A549 (cell line): ENCODE data around the gene EFHC1. TPM values are rescaled to one million over a fixed set of nuclear protein-coding genes. Genes with fewer than 3 reads are reported as not detected.

Experiments used
- ATAC-seq, 2 experiments: fragments of 200-7000 bp in 1 of 2; fragments of >200 bp in 1 of 2; cut with Nextera tagmentation in 1 of 2; cut with Tn5 transposase in 1 of 2; 3 replicates each; pipeline versions ENCODE4 v1.8.0 to v1.9.1; 2018 to 2020; ENCODE audit warnings: mild to moderate bottlenecking in 1 of 2, moderate library complexity in 1 of 2
- CTCF ChIA-PET: fragments of 300-600 bp; sonication (Branson Sonifier 250); formaldehyde crosslinking; extraction: SDS; loops from one replicate; lab custom pipeline; 2021; ENCODE audit warnings: antibody characterized with exemption, inconsistent platforms; lab: Yijun Ruan, JAX
- POLR2A ChIA-PET: fragments of 350-600 bp; formaldehyde crosslinking; extraction: SDS; loops from one replicate; lab custom pipeline; 2021; ENCODE audit warnings: antibody characterized with exemption, inconsistent platforms; lab: Yijun Ruan, JAX
- DNase-seq, 2 experiments: peaks; one replicate each; pipeline versions ENCODE4 v3.0.0 to v3.0.0-alpha.2; 2011 to 2016; ENCODE audit warnings: low read depth in 1 of 2, low spot score in 1 of 2
- FAIRE-seq: peaks from 2 replicates; lab custom pipeline; 2011; peaks lifted over from hg19 to GRCh38; lab: Jason Lieb, UNC
- H3K27ac ChIP-seq, 2 experiments: fragments of >200 bp; sonication (Bioruptor Twin); formaldehyde crosslinking; 3 replicates each; pipeline ENCODE4 v1.5.1; 2016 to 2017
- H3K4me1 ChIP-seq: fragments of >200 bp; sonication (Bioruptor Twin); formaldehyde crosslinking; 3 replicates; pipeline ENCODE4 v1.6.1; 2016
- H3K4me2 ChIP-seq: fragments of >200 bp; sonication (Bioruptor Twin); formaldehyde crosslinking; 3 replicates; pipeline ENCODE4 v1.6.1; 2016
- H3K4me3 ChIP-seq: fragments of >200 bp; sonication (Bioruptor Twin); formaldehyde crosslinking; 3 replicates; pipeline ENCODE4 v1.5.1; 2016
- H3K9me3 ChIP-seq: fragments of >200 bp; sonication (Bioruptor Twin); formaldehyde crosslinking; 3 replicates; pipeline ENCODE4 v1.6.1; 2016
- BHLHE40 ChIP-seq: IDR thresholded peaks from 2 replicates; pipeline ENCODE4 v1.6.1; 2012; ENCODE audit warnings: low read depth, low read length, inconsistent platforms
- CHD2 ChIP-seq: fragments of 150-350 bp; IDR thresholded peaks from 2 replicates; pipeline ENCODE4 v1.6.1; 2014; ENCODE audit warnings: low read length; ENCODE audit not compliant: partially characterized antibody
- CHD4 ChIP-seq: fragments of 200-600 bp; sonication (generic); IDR thresholded peaks from 2 replicates; pipeline ENCODE4 v1.6.1; 2016; ENCODE audit warnings: antibody characterized with exemption, mild to moderate bottlenecking, borderline replicate concordance
- EHF ChIP-seq: fragments of 250-450 bp; sonication (Bioruptor Pico); IDR thresholded peaks from 2 replicates; pipeline ENCODE4 v1.5.0; 2020; ENCODE audit warnings: mild to moderate bottlenecking
- EP300 ChIP-seq, 2 experiments: fragments of >200 bp; sonication (Bioruptor Twin); formaldehyde crosslinking; IDR thresholded peaks; 2 replicates in 1 of 2; 3 replicates in 1 of 2; pipeline ENCODE4 v1.6.1; 2016 to 2017
- FOXS1 ChIP-seq: fragments of 250-450 bp; sonication (Bioruptor Pico); IDR thresholded peaks from 2 replicates; pipeline ENCODE4 v1.5.0; 2020; ENCODE audit warnings: mild to moderate bottlenecking, moderate library complexity
- GATA3 ChIP-seq: IDR thresholded peaks from 2 replicates; pipeline ENCODE4 v1.6.1; 2012; ENCODE audit warnings: borderline replicate concordance
- HOXB5 ChIP-seq: fragments of 250-450 bp; sonication (Bioruptor Pico); IDR thresholded peaks from 2 replicates; pipeline ENCODE4 v1.5.0; 2020; ENCODE audit warnings: mild to moderate bottlenecking, moderate library complexity
- MAFK ChIP-seq: fragments of 450-650 bp; IDR thresholded peaks from 2 replicates; pipeline ENCODE4 v1.6.1; 2014; ENCODE audit not compliant: partially characterized antibody
- MYC ChIP-seq: IDR thresholded peaks from 2 replicates; pipeline ENCODE4 v1.6.1; 2012; ENCODE audit warnings: mild to moderate bottlenecking, inconsistent platforms, low read length, improper control_type of control experiment, borderline replicate concordance
- NFE2L2 ChIP-seq: fragments of 150-350 bp; conservative IDR thresholded peaks from 2 replicates; pipeline ENCODE4 v1.6.1; 2014; ENCODE audit warnings: low read length
- RAD21 ChIP-seq, 2 experiments: fragments of >200 bp in 1 of 2; sonication (Bioruptor Twin) in 1 of 2; formaldehyde crosslinking in 1 of 2; IDR thresholded peaks in 1 of 2; conservative IDR thresholded peaks in 1 of 2; 2 replicates in 1 of 2; 3 replicates in 1 of 2; pipeline ENCODE4 v1.6.1; 2012 to 2018; ENCODE audit warnings: inconsistent platforms in 1 of 2
- RCOR1 ChIP-seq: fragments of 150-350 bp; IDR thresholded peaks from 2 replicates; pipeline ENCODE4 v1.6.1; 2014; ENCODE audit warnings: antibody characterized with exemption, low read length, low read depth
- RFX5 ChIP-seq: fragments of 450-650 bp; IDR thresholded peaks from 2 replicates; pipeline ENCODE4 v1.7.1; 2014; ENCODE audit warnings: antibody characterized with exemption, mild to moderate bottlenecking, moderate library complexity
- TFCP2L1 ChIP-seq: fragments of 250-450 bp; sonication (Bioruptor Pico); IDR thresholded peaks from 2 replicates; pipeline ENCODE4 v1.5.0; 2021; ENCODE audit warnings: mild to moderate bottlenecking
- ZFP36 ChIP-seq: fragments of 450-650 bp; IDR thresholded peaks from 2 replicates; pipeline ENCODE4 v1.6.1; 2014; ENCODE audit warnings: borderline replicate concordance; ENCODE audit not compliant: partially characterized antibody
- WGBS: methylation state at CpG from one replicate; pipeline ENCODE4 v1.1.6; 2017; ENCODE audit errors: missing lambda C conversion rate; 5-methylcytosine and 5-hydroxymethylcytosine counted together
- polyA plus RNA-seq, 4 experiments: library from polyadenylated mRNA; depleted of rRNA in 3 of 4; stranded (reverse); fragments of >200 nt; fragmentation: RNase III in 1 of 4; extraction: RNeasy Plus Mini Kit Qiagen cat#74134 plus additional on column Dnase treatment in 1 of 4; gene quantifications; 2 replicates in 3 of 4; 3 replicates in 1 of 4; pipeline ENCODE4 v1.2.3, GENCODE V29; 2011 to 2017
- TF ChIP-seq, protein P1 (sequence below): IDR thresholded peaks from 2 replicates; pipeline ENCODE4 v1.6.1; 2012
- TF ChIP-seq, protein P2 (sequence below): fragments of 250-450 bp; sonication (Bioruptor Pico); IDR thresholded peaks from 2 replicates; pipeline ENCODE4 v1.5.0; 2020; ENCODE audit warnings: low read depth, mild to moderate bottlenecking, moderate library complexity
- TF ChIP-seq, protein P3 (sequence below): fragments of >200 bp; sonication (Bioruptor Twin); formaldehyde crosslinking; IDR thresholded peaks from 3 replicates; pipeline ENCODE4 v1.5.1; 2016
- TF ChIP-seq, protein P4 (sequence below): fragments of 450-650 bp; IDR thresholded peaks from 2 replicates; pipeline ENCODE4 v1.6.1; 2014; ENCODE audit warnings: antibody characterized with exemption

The EFHC1 gene
- polyA plus RNA-seq, 2 of the 4 experiments (the other 2 are of a cell fraction): 14.0 to 46.7 TPM

DNA sequence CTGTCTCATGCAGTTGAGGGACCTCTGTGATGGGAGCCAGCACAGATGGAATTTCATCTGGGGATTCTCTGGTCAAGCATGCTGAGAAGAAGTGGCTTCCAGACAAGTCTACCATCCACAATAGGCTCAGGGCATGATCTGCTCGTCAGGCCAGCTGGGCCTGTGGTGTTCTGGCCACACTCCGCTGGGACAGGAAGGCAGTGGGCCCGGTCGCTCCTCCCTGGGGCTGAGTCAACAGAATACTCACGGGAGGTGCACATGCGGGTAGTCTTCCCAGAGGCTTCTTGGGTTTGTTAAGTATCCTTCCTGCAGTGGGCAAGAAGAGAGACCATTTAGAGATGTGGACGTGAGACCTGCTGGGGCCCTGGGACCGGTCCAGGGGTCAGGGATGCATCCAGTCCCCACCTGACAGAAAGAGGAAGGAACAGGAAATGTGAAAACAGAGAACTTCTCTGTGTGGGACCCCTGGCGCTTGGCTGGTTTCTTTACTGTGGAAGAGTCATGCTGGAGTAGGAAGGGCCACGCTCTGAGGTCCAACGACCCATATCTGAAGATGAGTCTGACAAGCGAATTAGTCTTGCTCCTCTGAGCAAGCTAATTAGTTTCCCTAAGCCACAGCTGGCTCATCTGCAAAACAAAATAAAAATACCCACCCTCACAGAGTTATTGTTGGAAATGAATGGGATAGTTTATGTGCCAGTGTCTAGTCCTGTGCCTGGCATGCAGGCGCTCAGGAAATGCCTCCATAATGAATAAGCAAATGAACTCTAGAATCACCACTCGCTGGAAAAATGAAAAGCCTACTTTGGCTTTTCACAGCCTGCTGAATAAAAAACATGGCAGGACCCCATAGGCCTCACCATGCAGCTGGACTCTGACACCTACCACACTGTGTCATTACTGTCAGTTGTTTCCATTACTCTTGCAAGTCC lies 89.4 kb downstream of the EFHC1 start:
- POLR2A ChIA-PET: no interaction called here
- FAIRE-seq: no peak
- no peak overlapping the region for H3K4me2 ChIP-seq
- H3K9me3 ChIP-seq: no peaks in the 10 kb centered on the region
- peak overlapping the region in 1 of 2 experiments; percentile 25; a peak in 1 of 6 replicates for H3K27ac ChIP-seq
- WGBS: 92% methylated on average over 9 of the region's 14 CpGs
- peaks cover 60% of the 10 kb centered on the region for H3K4me1 ChIP-seq
- CTCF ChIA-PET: interaction anchor here (1.2 kb wide), 1 partner anchor 26 kb away, joined by 3 read pairs; no protein-coding TSS in a partner anchor
- no peak for TF ChIP-seq CHD2
- no peak for TF ChIP-seq MAFK
- TF ChIP-seq, protein P1, sequence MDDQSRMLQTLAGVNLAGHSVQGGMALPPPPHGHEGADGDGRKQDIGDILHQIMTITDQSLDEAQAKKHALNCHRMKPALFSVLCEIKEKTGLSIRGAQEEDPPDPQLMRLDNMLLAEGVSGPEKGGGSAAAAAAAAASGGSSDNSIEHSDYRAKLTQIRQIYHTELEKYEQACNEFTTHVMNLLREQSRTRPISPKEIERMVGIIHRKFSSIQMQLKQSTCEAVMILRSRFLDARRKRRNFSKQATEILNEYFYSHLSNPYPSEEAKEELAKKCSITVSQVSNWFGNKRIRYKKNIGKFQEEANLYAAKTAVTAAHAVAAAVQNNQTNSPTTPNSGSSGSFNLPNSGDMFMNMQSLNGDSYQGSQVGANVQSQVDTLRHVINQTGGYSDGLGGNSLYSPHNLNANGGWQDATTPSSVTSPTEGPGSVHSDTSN: no peak
- TF ChIP-seq, protein P2, sequence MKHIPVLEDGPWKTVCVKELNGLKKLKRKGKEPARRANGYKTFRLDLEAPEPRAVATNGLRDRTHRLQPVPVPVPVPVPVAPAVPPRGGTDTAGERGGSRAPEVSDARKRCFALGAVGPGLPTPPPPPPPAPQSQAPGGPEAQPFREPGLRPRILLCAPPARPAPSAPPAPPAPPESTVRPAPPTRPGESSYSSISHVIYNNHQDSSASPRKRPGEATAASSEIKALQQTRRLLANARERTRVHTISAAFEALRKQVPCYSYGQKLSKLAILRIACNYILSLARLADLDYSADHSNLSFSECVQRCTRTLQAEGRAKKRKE: no peak
- TF ChIP-seq EP300 (IDR thresholded peaks at IDR 0.05): no peak
- TF ChIP-seq TFCP2L1: no peak
- no peak for TF ChIP-seq RFX5
- TF ChIP-seq ZFP36: no peak
- no peak for TF ChIP-seq HOXB5 (CRISPR knock-in tag)
- TF ChIP-seq FOXS1 (CRISPR knock-in tag): no peak
- no peak for TF ChIP-seq BHLHE40
- TF ChIP-seq, protein P3, sequence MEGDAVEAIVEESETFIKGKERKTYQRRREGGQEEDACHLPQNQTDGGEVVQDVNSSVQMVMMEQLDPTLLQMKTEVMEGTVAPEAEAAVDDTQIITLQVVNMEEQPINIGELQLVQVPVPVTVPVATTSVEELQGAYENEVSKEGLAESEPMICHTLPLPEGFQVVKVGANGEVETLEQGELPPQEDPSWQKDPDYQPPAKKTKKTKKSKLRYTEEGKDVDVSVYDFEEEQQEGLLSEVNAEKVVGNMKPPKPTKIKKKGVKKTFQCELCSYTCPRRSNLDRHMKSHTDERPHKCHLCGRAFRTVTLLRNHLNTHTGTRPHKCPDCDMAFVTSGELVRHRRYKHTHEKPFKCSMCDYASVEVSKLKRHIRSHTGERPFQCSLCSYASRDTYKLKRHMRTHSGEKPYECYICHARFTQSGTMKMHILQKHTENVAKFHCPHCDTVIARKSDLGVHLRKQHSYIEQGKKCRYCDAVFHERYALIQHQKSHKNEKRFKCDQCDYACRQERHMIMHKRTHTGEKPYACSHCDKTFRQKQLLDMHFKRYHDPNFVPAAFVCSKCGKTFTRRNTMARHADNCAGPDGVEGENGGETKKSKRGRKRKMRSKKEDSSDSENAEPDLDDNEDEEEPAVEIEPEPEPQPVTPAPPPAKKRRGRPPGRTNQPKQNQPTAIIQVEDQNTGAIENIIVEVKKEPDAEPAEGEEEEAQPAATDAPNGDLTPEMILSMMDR: no peak
- no peak for TF ChIP-seq RAD21 (conservative IDR thresholded peaks at IDR 0.05 in 1 of 2, IDR thresholded peaks at IDR 0.05 in 1 of 2)
- TF ChIP-seq RCOR1: no peak
- TF ChIP-seq MYC: no peak
- no peak for TF ChIP-seq EHF (CRISPR knock-in tag)
- TF ChIP-seq CHD4: no peak
- no peak for TF ChIP-seq NFE2L2
- DNase-seq: no peak
- ATAC-seq: no peak
- H3K4me3 ChIP-seq: no peak overlapping the region

DNA sequence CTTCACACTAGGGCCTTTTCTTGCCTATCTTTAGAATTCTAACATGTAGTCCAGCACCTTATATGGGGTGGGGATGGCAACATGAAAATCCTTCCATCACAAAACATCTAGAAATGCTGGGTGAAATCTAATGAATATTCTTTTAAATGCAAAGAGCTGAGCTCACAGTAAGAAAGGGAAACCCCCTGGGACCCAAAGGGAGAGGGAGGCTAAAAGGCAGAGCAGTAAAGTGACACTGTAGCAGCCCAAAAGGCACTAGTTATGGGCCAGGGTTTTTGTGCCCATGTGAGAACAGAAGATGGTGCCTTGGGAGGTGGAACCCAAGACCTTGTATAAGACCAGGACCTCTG lies 90.0 kb downstream of the EFHC1 start:
- H3K4me1 ChIP-seq: peaks cover 60% of the 10 kb centered on the region
- ChIA-PET CTCF (interaction anchor here (1.2 kb wide), 1 partner anchor 25 kb away, joined by 3 read pairs; no protein-coding TSS in a partner anchor), POLR2A (no interaction called here)
- no peak overlapping the region for H3K4me2 ChIP-seq
- ATAC-seq: no peak
- no peak for DNase-seq
- no peaks in the 10 kb centered on the region for H3K9me3 ChIP-seq
- H3K4me3 ChIP-seq: no peak overlapping the region
- TF ChIP-seq CHD2 (no peak), GATA3 (no peak), FOXS1 (CRISPR knock-in tag) (no peak), MYC (no peak), RCOR1 (no peak)
- TF ChIP-seq, protein P4, sequence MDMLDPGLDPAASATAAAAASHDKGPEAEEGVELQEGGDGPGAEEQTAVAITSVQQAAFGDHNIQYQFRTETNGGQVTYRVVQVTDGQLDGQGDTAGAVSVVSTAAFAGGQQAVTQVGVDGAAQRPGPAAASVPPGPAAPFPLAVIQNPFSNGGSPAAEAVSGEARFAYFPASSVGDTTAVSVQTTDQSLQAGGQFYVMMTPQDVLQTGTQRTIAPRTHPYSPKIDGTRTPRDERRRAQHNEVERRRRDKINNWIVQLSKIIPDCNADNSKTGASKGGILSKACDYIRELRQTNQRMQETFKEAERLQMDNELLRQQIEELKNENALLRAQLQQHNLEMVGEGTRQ: no peak
- TF ChIP-seq, protein P2: no peak
- H3K27ac ChIP-seq: 0 out of 6 replicates have a peak overlapping the region, but pooled peaks of 1 of the 2 experiments have one; percentile 25
- no peak for FAIRE-seq
